GM12874 (cell line): Measurements from ENCODE around the gene KIRREL2.

Experiments
- CTCF ChIP-seq: IDR thresholded peaks from 2 replicates; pipeline ENCODE4 v1.5.1; 2011; ENCODE audit warnings: low read depth, mild to moderate bottlenecking, control low read depth, low read length, moderate library complexity; ENCODE audit not compliant: insufficient read depth

Gene KIRREL2

GRCh38 chr19:35913589-35913988, 56.9 kb downstream of the KIRREL2 start:
- no peak for TF ChIP-seq CTCF

GRCh38 chr19:35915443-35915842, 58.7 kb downstream of the KIRREL2 start:
- TF ChIP-seq CTCF = no peak
